Pulmonary artery endothelial cell (primary cell): ENCODE measurements around the gene ARMCX2. TPM values are rescaled to one million over a fixed set of nuclear protein-coding genes. Genes with fewer than 3 reads are reported as not detected.
"Not testable (repeated sequence)": the region's sequence is repeated elsewhere in the genome, so short reads cannot be mapped to it uniquely, and the experiment has no call there.

ENCODE experiments used
- DNase-seq: peaks from one replicate; pipeline ENCODE4 v3.0.0-alpha.2; 2011; ENCODE audit warnings: low read depth, low spot score
- total RNA-seq: library from RNA; depleted of rRNA; stranded (reverse); fragments of >200 nt; gene quantifications from 2 replicates; pipeline ENCODE4 v1.2.3, GENCODE V29; 2014

ARMCX2 gene
- 44.7 and 52.7 TPM in 2 replicates for total RNA-seq

DNA sequence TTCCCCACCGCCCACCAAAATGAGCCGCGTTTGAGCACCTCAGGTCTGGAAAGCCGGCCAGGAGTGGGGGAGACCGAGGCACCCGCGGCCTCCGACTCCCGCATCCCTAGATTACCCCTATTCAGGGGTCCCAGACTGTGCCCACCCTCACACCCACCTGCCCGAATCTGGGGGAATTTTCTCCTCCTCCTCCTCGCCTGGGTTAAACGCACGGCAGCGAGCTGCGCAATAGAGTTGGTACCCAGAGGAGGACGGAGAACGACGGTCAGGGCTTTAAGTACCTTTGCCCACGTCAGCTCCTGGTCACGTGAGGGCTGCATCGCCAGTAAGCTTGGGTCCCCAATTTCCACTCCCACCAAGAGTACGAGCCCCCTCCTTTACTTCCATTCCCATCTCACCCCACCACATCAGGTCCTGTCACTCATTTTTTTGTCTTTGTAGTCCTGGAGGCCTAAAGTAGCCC, at the start of gene ARMCX2:
Gene ARMCX2 (minus strand): TSS at position 250 of the 463 bp plus-strand sequence. CDS start 2,262 bp downstream, outside the sequence.
- peak; percentile 3 for DNase-seq

DNA sequence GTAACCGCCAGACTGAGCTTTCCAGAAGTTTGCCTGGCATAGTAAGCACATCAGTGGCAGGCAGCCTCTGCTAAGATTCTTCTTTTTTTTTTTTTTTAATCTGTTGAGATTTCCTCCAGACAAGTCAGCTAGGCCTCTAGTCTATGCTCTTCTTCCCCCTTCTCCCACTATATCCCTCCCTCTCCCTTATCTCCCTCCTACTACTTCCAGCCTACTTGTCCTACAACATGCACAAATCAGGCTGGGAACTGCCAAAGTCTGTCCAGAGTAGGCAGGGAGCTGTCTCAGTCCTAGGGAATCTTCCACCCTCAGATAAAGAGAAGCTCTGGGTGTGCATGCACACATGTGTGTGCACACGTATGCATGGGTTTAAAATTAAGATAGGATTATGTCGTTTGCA, 49.7 kb upstream of the ARMCX2 start:
- DNase-seq: no peak

GRCh38 chrX:101708163-101708562, 48.5 kb upstream of the ARMCX2 start:
- no peak for DNase-seq

- DNase-seq: no peak
Measured at GRCh38 chrX:101693476-101693875, 33.8 kb upstream of the ARMCX2 start.

DNA sequence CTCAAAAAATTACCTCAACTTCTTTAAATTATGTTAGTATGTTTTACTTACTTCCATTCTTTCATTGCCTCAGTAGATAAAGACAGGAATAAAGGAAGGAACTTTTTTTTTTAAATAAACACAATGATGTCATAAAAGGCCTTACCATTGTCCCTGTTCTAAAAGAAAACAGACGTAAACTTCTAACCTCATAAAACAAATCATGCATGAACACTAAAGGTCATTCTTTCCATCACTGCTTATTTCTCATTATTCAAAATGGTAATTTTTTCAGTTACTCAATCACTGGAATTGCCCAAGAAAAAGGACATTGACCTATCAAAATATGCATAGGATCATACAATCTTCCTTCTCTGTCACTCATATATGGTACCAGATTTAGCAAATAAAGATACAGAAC, 32.2 kb upstream of the ARMCX2 start:
- no peak for DNase-seq

DNA sequence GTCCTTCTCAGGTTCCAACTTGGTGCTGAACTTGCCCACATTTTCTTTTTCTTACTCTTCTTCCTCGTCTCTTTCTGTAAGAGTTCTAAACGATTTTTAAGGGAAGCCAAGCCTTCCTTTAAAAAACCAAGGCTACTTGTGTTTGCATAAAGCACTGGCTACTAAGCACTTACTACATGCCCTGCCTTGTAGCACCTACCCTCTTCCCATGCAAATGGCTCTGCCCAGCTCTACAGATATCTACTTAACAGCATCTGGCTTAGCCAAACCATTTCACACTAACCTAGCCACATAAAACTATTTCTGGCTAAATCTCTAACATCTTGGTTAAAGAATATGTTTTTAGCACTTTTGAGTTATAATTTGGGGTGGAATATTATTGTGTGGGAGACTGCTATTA, 26.9 kb upstream of the ARMCX2 start:
- no peak for DNase-seq

GRCh38 chrX:101685923-101686322, 26.3 kb upstream of the ARMCX2 start:
- no peak for DNase-seq

- no peak for DNase-seq
Measured at GRCh38 chrX:101682723-101683122, 23.1 kb upstream of the ARMCX2 start.

- no peak for DNase-seq
Measured at GRCh38 chrX:101677028-101677427, 17.4 kb upstream of the ARMCX2 start.

- no peak for DNase-seq
Measured at GRCh38 chrX:101676571-101676970, 16.9 kb upstream of the ARMCX2 start.

GRCh38 chrX:101668143-101668542, 8.5 kb upstream of the ARMCX2 start:
- DNase-seq: no peak

DNA sequence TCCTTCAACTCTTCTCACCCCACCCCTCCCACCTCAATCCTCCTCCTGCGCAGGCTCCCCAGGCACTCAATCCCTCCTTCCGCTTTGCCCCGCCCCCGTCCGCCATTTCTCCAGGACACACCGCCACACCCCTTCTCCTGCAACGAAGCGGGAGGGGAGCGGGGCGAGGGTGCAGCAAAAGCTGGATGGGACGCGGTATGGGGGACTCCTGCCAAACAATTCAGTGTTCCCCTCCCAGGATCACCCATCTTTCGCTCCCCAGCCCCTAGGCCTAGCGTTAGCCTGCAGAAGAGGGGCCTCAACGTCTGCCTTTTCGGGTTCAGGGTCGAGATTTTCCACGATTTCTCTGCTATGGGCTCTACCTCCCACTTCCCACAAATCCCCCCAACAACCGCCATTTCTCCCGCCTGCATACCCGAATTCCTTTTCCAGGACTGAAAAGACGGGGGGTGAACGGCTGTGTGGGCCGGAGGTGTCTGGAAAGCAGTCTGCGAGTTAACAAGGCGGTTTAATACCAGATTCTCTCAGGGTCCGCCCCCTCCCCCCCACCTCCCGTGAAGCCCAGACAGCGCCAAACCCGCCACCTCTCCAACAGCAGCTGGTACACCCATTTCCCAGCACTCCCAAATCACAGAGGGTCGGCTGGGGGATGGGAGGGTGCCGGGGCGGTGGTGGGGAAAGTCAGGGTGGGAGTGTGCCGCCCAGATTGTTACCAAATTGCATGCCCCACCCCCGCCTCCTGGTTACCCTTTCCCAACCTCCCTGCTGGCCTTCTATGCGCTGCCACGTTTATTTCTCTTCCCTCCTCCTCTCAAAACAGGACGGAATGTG, 774 bp downstream of the ARMCX2 start:
- peak; percentile 2 for DNase-seq

DNA sequence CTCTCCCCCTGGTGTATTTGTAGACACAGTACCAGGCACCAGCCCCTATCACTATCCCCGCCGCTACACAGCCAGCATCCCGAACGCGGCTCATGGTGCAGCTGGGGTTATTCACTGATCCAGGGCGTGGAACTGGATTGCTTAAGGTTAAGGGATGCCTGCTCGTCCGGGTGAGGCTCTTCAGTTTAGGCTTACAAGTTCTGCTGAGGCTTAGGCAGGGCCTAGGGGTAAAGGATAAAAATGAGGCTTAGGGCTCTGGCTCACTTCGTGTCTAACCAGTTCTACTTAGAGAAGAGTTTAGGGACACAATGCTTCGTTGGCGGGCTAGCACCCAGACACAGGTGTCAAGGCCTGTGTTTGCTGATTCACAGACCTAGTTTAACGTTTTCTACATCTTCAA, 2.2 kb downstream of the ARMCX2 start:
- no peak for DNase-seq

GRCh38 chrX:101656817-101657216, 2.8 kb downstream of the ARMCX2 start:
- DNase-seq: no peak

GRCh38 chrX:101655534-101655933, 4.1 kb downstream of the ARMCX2 start:
- DNase-seq: no peak

- DNase-seq: not testable (repeated sequence)
Measured at GRCh38 chrX:101647716-101648115, 11.9 kb downstream of the ARMCX2 start.

DNA sequence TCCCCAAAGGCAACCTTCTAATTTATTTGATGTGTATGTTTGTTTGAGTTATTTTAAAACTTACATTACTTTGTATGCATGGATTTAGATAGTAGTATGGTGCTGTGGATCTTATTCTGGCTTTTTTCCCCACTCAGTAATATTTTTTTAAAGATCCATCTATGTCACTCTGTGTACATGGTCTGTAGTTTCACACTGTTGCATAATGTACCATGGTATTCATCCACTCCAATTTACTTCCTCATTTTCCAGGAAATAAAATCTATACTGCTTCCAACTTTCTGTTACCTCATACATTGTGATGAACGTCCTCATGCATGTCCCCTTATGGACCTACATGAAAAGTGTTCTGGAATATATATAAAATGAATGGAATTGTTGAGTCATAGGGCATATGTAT, 17.6 kb downstream of the ARMCX2 start:
- DNase-seq: no peak

GRCh38 chrX:101639583-101639982, 20.1 kb downstream of the ARMCX2 start:
- DNase-seq: no peak

GRCh38 chrX:101619364-101619763, 40.3 kb downstream of the ARMCX2 start:
- DNase-seq: no peak

- peak; percentile 19 for DNase-seq
Measured at GRCh38 chrX:101617211-101618191, 42.1 kb downstream of the ARMCX2 start, which contains the start of gene ARMCX6. ARMCX6 (minus strand) TSS chrX:101618000; CDS start chrX:101616620, 1,380 bp downstream.

DNA sequence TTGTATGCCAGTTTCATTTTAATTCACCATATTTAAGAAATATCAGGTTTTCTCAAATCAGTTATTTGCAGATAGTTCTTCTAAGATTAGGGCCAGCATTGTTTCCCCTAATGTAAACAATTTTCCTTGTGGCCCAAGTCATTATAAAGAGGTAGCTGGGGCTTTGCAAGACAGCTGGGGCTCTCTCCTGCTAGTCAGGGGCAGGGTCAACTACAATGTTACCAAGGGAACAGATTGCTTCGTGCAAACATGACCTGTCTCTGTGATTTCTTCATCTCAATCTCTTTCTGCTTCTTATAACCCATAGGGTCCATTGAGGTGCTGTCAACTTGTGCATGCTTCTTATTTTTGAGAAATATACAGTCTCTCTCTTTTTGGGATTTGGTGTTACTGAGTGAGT, 53.9 kb downstream of the ARMCX2 start:
- DNase-seq: no peak
